ENCODE measurements around the gene CELA2B.
"Not testable (repeated sequence)": the region's sequence is repeated elsewhere in the genome, so short reads cannot be mapped to it uniquely, and the experiment has no call there.

Gene CELA2B

GRCh38 chr1:15469361-15469760 is 6.5 kb upstream of the CELA2B start:
- DNase-seq (ENCODE audit: low spot score) = no peak

GRCh38 chr1:15469821-15470448 is 6.0 kb upstream of the CELA2B start:
- not testable (repeated sequence) for DNase-seq (ENCODE audit: low spot score)

- DNase-seq (ENCODE audit: low spot score) = not testable (repeated sequence)
Observed at GRCh38 chr1:15471067-15471466, 4.8 kb upstream of the CELA2B start.

- not testable (repeated sequence) for DNase-seq (ENCODE audit: low spot score)
Observed at GRCh38 chr1:15471723-15472122, 4.2 kb upstream of the CELA2B start.

- DNase-seq (ENCODE audit: low spot score) = no peak
Observed at GRCh38 chr1:15472587-15472986, 3.3 kb upstream of the CELA2B start.

- DNase-seq (ENCODE audit: low spot score) = no peak
Observed at GRCh38 chr1:15476927-15477326, 1.0 kb downstream of the CELA2B start.

- no peak for DNase-seq (ENCODE audit: low spot score)
Observed at GRCh38 chr1:15477646-15478212, 1.8 kb downstream of the CELA2B start.

GRCh38 chr1:15479654-15480347 is 3.9 kb downstream of the CELA2B start:
- DNase-seq (ENCODE audit: low spot score) = no peak

- not testable (repeated sequence) for DNase-seq (ENCODE audit: low spot score)
Observed at GRCh38 chr1:15482455-15482854, 6.6 kb downstream of the CELA2B start.

GRCh38 chr1:15482983-15483543 is 7.2 kb downstream of the CELA2B start:
- DNase-seq (ENCODE audit: low spot score) = not testable (repeated sequence)

GRCh38 chr1:15483971-15484370 is 8.1 kb downstream of the CELA2B start:
- no peak for DNase-seq (ENCODE audit: low spot score)

- DNase-seq (ENCODE audit: low spot score) = not testable (repeated sequence)
Observed at GRCh38 chr1:15484443-15484842, 8.5 kb downstream of the CELA2B start.

GRCh38 chr1:15485636-15486035 is 9.7 kb downstream of the CELA2B start:
- no peak for DNase-seq (ENCODE audit: low spot score)

GRCh38 chr1:15486844-15487610 is 11.1 kb downstream of the CELA2B start:
- not testable (repeated sequence) for DNase-seq (ENCODE audit: low spot score)

GRCh38 chr1:15488371-15488770 is 12.5 kb downstream of the CELA2B start:
- DNase-seq (ENCODE audit: low spot score) = no peak

GRCh38 chr1:15489052-15489736 is 13.3 kb downstream of the CELA2B start:
- no peak for DNase-seq (ENCODE audit: low spot score)

GRCh38 chr1:15491010-15491409 is 15.1 kb downstream of the CELA2B start:
- not testable (repeated sequence) for DNase-seq (ENCODE audit: low spot score)

GRCh38 chr1:15492596-15492995 is 16.7 kb downstream of the CELA2B start:
- DNase-seq (ENCODE audit: low spot score) = no peak

GRCh38 chr1:15493869-15494390 is 18.0 kb downstream of the CELA2B start:
- DNase-seq (ENCODE audit: low spot score) = no peak

- DNase-seq (ENCODE audit: low spot score) = no peak
Observed at GRCh38 chr1:15500184-15501178, 24.6 kb downstream of the CELA2B start.
